SK-N-SH (cell line): ENCODE measurements around the gene C14orf119. TPM values are rescaled to one million over a fixed set of nuclear protein-coding genes. Genes with fewer than 3 reads are reported as not detected.

Experiments used
- CTCF ChIA-PET: fragments of 300-600, 350-600 bp; formaldehyde crosslinking; extraction: SDS; loops from one replicate; lab custom pipeline; 2021; lab: Yijun Ruan, JAX
- POLR2A ChIA-PET: fragments of 350-600 bp; sonication (Branson Sonifier 250); formaldehyde crosslinking; extraction: SDS; loops from one replicate; lab custom pipeline; 2020; ENCODE audit warnings: antibody characterized with exemption, inconsistent platforms; lab: Yijun Ruan, JAX
- DNase-seq: peaks from one replicate; pipeline ENCODE4 v3.0.0; 2012
- H2AFZ ChIP-seq: fragments of 200-600 bp; sonication (generic); 2 replicates; pipeline ENCODE4 v1.8.1; 2016; ENCODE audit warnings: antibody characterized with exemption, mild to moderate bottlenecking, low read depth
- H3F3A ChIP-seq: fragments of 200-600 bp; sonication (generic); replicated peaks from 2 replicates; pipeline ENCODE3; 2016; ENCODE audit warnings: antibody characterized with exemption, mild to moderate bottlenecking; ENCODE audit not compliant: insufficient read depth
- H3K27ac ChIP-seq, 2 experiments: fragments of 200-500 bp in 1 of 2; fragments of 200-600 bp in 1 of 2; sonication (Bioruptor generic) in 1 of 2; sonication (generic), shearing (Covaris generic) in 1 of 2; 2 replicates each; pipeline versions ENCODE4 v1.5.1 to v1.6.1; 2014 to 2016; ENCODE audit warnings: low read depth in 2 of 2, inconsistent platforms in 1 of 2, low read length in 1 of 2, mild to moderate bottlenecking in 1 of 2, mixed read lengths in 1 of 2
- H3K27me3 ChIP-seq: fragments of 200-600 bp; sonication (generic), shearing (Covaris generic); 2 replicates; pipeline ENCODE4 v1.6.1; 2016; ENCODE audit warnings: mixed run types; ENCODE audit not compliant: insufficient read depth
- H3K36me3 ChIP-seq, 2 experiments: fragments of 200-500 bp in 1 of 2; fragments of 200-600 bp in 1 of 2; sonication (Bioruptor generic) in 1 of 2; sonication (generic) in 1 of 2; replicated peaks in 1 of 2; 2 replicates each; pipeline versions ENCODE3 to v1.5.1; 2014 to 2016; ENCODE audit warnings: low read length in 1 of 2, mild to moderate bottlenecking in 1 of 2; ENCODE audit not compliant: insufficient read depth in 2 of 2, control insufficient read depth in 1 of 2
- H3K4me1 ChIP-seq, 2 experiments: fragments of 200-500 bp in 1 of 2; fragments of 200-600 bp in 1 of 2; sonication (Bioruptor generic) in 1 of 2; sonication (generic), shearing (Covaris generic) in 1 of 2; 2 replicates each; pipeline versions ENCODE4 v1.5.1 to v1.6.1; 2014 to 2016; ENCODE audit warnings: low read depth in 1 of 2, low read length in 1 of 2, mixed run types in 1 of 2; ENCODE audit not compliant: insufficient read depth in 2 of 2, control insufficient read depth in 1 of 2
- H3K4me2 ChIP-seq: fragments of 200-600 bp; sonication (generic), shearing (Covaris generic); 2 replicates; pipeline ENCODE4 v1.6.1; 2017; ENCODE audit warnings: mixed run types
- H3K4me3 ChIP-seq, 2 experiments: fragments of 200-500 bp in 1 of 2; fragments of 200-600 bp in 1 of 2; sonication (Bioruptor generic) in 1 of 2; sonication (generic), shearing (Covaris generic) in 1 of 2; 2 replicates each; pipeline versions ENCODE4 v1.5.1 to v1.8.1; 2014 to 2016; ENCODE audit warnings: low read depth in 2 of 2, inconsistent platforms in 1 of 2, low read length in 1 of 2, mild to moderate bottlenecking in 1 of 2, mixed read lengths in 1 of 2, moderate library complexity in 1 of 2
- H3K79me2 ChIP-seq: fragments of 200-600 bp; sonication (generic); 2 replicates; pipeline ENCODE4 v1.8.1; 2017; ENCODE audit warnings: mild to moderate bottlenecking; ENCODE audit not compliant: insufficient read depth
- H3K9ac ChIP-seq: fragments of 200-600 bp; sonication (generic); 2 replicates; pipeline ENCODE4 v1.6.1; 2017; ENCODE audit warnings: mixed run types
- H3K9me2 ChIP-seq: fragments of 200-600 bp; sonication (generic); 2 replicates; pipeline ENCODE4 v1.6.1; 2017; ENCODE audit warnings: mixed run types
- H3K9me3 ChIP-seq: fragments of 200-600 bp; sonication (generic); 2 replicates; pipeline ENCODE4 v1.6.1; 2017; ENCODE audit warnings: mixed run types, mild to moderate bottlenecking, moderate library complexity
- H4K20me1 ChIP-seq: fragments of 200-600 bp; sonication (generic); 2 replicates; pipeline ENCODE4 v1.6.1; 2017; ENCODE audit warnings: mild to moderate bottlenecking, mixed run types; ENCODE audit not compliant: insufficient read depth
- CHD2 ChIP-seq: fragments of 150-350 bp; IDR thresholded peaks from 2 replicates; pipeline ENCODE4 v1.6.1; 2018; ENCODE audit warnings: low read length; ENCODE audit not compliant: partially characterized antibody
- ELF1 ChIP-seq: IDR thresholded peaks from 2 replicates; pipeline ENCODE4 v1.4.0; 2012
- EP300 ChIP-seq, 2 experiments: IDR thresholded peaks; 2 replicates each; pipeline versions ENCODE4 v1.4.0 to v1.6.1; 2012; ENCODE audit warnings: borderline replicate concordance in 1 of 2, low read depth in 1 of 2, low read length in 1 of 2
- EZH2phosphoT487 ChIP-seq: fragments of 200-600 bp; sonication (generic); IDR thresholded peaks from 2 replicates; pipeline ENCODE4 v1.6.1; 2017; ENCODE audit warnings: low read depth, mixed run types, mild to moderate bottlenecking, antibody characterized with exemption, moderate library complexity, borderline replicate concordance
- FOSL2 ChIP-seq: IDR thresholded peaks from 2 replicates; pipeline ENCODE4 v1.4.0; 2012; ENCODE audit warnings: low read depth, mild to moderate bottlenecking, moderate library complexity, borderline replicate concordance
- GABPA ChIP-seq: IDR thresholded peaks from 2 replicates; pipeline ENCODE4 v1.4.0; 2012; ENCODE audit warnings: low read depth, mild to moderate bottlenecking
- GATA2 ChIP-seq: sonication (generic); formaldehyde crosslinking; IDR thresholded peaks from 2 replicates; pipeline ENCODE4 v1.5.0; 2020; ENCODE audit warnings: mild to moderate bottlenecking, missing genetic modification reagents
- IRF3 ChIP-seq: fragments of 150-350 bp; IDR thresholded peaks from 2 replicates; pipeline ENCODE4 v1.6.1; 2016; ENCODE audit warnings: mild to moderate bottlenecking, low read depth, low read length
- JUND ChIP-seq: IDR thresholded peaks from 2 replicates; pipeline ENCODE4 v1.4.0; 2012
- MAX ChIP-seq: IDR thresholded peaks from 2 replicates; pipeline ENCODE4 v1.4.0; 2012; ENCODE audit warnings: low read depth
- MXI1 ChIP-seq: IDR thresholded peaks from 2 replicates; pipeline ENCODE4 v1.6.1; 2012; ENCODE audit warnings: mild to moderate bottlenecking, low read depth, low read length, improper control_type of control experiment
- NFIC ChIP-seq: IDR thresholded peaks from 2 replicates; pipeline ENCODE4 v1.4.0; 2012; ENCODE audit warnings: borderline replicate concordance
- NRF1 ChIP-seq: IDR thresholded peaks from 2 replicates; pipeline ENCODE4 v1.6.1; 2012; ENCODE audit warnings: low read depth, mild to moderate bottlenecking, low read length
- PBX3 ChIP-seq: IDR thresholded peaks from 2 replicates; pipeline ENCODE4; 2012
- RAD21 ChIP-seq: IDR thresholded peaks from 2 replicates; pipeline ENCODE4 v1.6.1; 2012; ENCODE audit warnings: mild to moderate bottlenecking, low read length
- RCOR1 ChIP-seq: fragments of 150-350 bp; IDR thresholded peaks from 2 replicates; pipeline ENCODE4 v1.6.1; 2017; ENCODE audit warnings: antibody characterized with exemption, low read length
- REST ChIP-seq: IDR thresholded peaks from 2 replicates; pipeline ENCODE4 v1.6.1; 2012; ENCODE audit warnings: mild to moderate bottlenecking, low read depth, low read length, moderate library complexity
- RFX5 ChIP-seq: IDR thresholded peaks from 2 replicates; pipeline ENCODE4 v1.6.1; 2012; ENCODE audit warnings: mild to moderate bottlenecking, improper control_type of control experiment, low read length
- RXRA ChIP-seq: IDR thresholded peaks from 2 replicates; pipeline ENCODE4 v1.4.0; 2012; ENCODE audit warnings: low read depth, mild to moderate bottlenecking, borderline replicate concordance
- SMC3 ChIP-seq: IDR thresholded peaks from 2 replicates; pipeline ENCODE4 v1.6.1; 2012; ENCODE audit warnings: low read depth, low read length, improper control_type of control experiment
- TAF1 ChIP-seq: IDR thresholded peaks from 2 replicates; pipeline ENCODE4 v1.6.1; 2012; ENCODE audit warnings: low read depth, mild to moderate bottlenecking, low read length, moderate library complexity, borderline replicate concordance
- TCF12 ChIP-seq: IDR thresholded peaks from 2 replicates; pipeline ENCODE4 v1.4.0; 2012
- TEAD4 ChIP-seq: IDR thresholded peaks from 2 replicates; pipeline ENCODE4 v1.4.0; 2012; ENCODE audit warnings: mild to moderate bottlenecking, borderline replicate concordance; ENCODE audit not compliant: insufficient read depth
- USF2 ChIP-seq: fragments of 150-350 bp; IDR thresholded peaks from 2 replicates; pipeline ENCODE4 v1.6.1; 2017; ENCODE audit warnings: antibody characterized with exemption, low read length, low read depth, borderline replicate concordance
- YY1 ChIP-seq: IDR thresholded peaks from 2 replicates; pipeline ENCODE4 v1.4.0; 2012; ENCODE audit warnings: low read depth, mild to moderate bottlenecking
- WGBS: methylation state at CpG from one replicate; pipeline ENCODE4 v1.1.6; 2017; ENCODE audit warnings: low lambda C conversion rate; 5-methylcytosine and 5-hydroxymethylcytosine counted together
- polyA plus RNA-seq, 3 experiments: library from polyadenylated mRNA; depleted of rRNA; stranded (reverse); fragments of >200 nt; gene quantifications; 2 replicates each; pipeline ENCODE4 v1.2.3, GENCODE V29; 2012
- TF ChIP-seq, protein P1 (sequence below): IDR thresholded peaks from 2 replicates; pipeline ENCODE4 v1.4.0; 2012; ENCODE audit warnings: low read depth, borderline replicate concordance

Gene C14orf119
- polyA plus RNA-seq, 1 of the 3 experiments (the other 2 are of a cell fraction) = 55.2 TPM

- Histone ChIP-seq H3K9ac (peak overlapping the region; percentile 45), H3K4me1 (peaks cover 0 to 14% of the 10 kb centered on the region in 2 experiments; a peak in 3 of 4 replicates), H2AFZ (peak overlapping the region; percentile 50), H3K9me2 (no peaks in the 10 kb centered on the region), H3K27ac (peak overlapping the region in 1 of 2 experiments; percentile 80; a peak in 2 of 4 replicates), H3F3A (peaks cover 3% of the 10 kb centered on the region), H3K4me3 (no peak overlapping the region), H3K36me3 (no peaks in the 10 kb centered on the region), H4K20me1 (no peaks in the 10 kb centered on the region), H3K79me2 (no peaks in the 10 kb centered on the region), H3K4me2 (peak overlapping the region; percentile 74), H3K27me3 (peaks cover 9% of the 10 kb centered on the region; the same call in 1 of the 2 replicates), H3K9me3 (no peaks in the 10 kb centered on the region)
- POLR2A ChIA-PET = no interaction called here
- DNase-seq = peak; percentile 43
- CTCF ChIA-PET = interaction anchor here (0.5 to 19.7 kb wide), 3 partner anchors 9 to 120 kb away, joined by 4 to 495 read pairs (median 4); partner anchors contain the start of gene SLC7A8
- WGBS = 15% methylated on average over 9 of the region's 10 CpGs
- TF ChIP-seq NFIC (0 out of 2 replicates have a peak, but pooled peaks have one; percentile 26), SMC3 (no peak), RAD21 (no peak), ELF1 (peak; percentile 58), REST (0 out of 2 replicates have a peak, but pooled peaks have one; percentile 25), YY1 (no peak), TAF1 (no peak), RFX5 (no peak), IRF3 (no peak), CHD2 (no peak), MXI1 (no peak), EZH2phosphoT487 (no peak), GABPA (no peak), RCOR1 (no peak), JUND (peak; percentile 83), EP300 (IDR thresholded peaks at IDR 0.05; ENCODE audit: borderline replicate concordance in 1 of 2, low read depth in 1 of 2, low read length in 1 of 2) (no peak), GATA2 (no peak), FOSL2 (peak; percentile 86; the same call in 1 of the 2 replicates), TCF12 (peak; percentile 64), USF2 (no peak), MAX (0 out of 2 replicates have a peak, but pooled peaks have one; percentile 41), RXRA (peak; percentile 41; the same call in 1 of the 2 replicates), TEAD4 (0 out of 2 replicates have a peak, but pooled peaks have one; percentile 30), PBX3 (peak; percentile 50; the same call in 1 of the 2 replicates), NRF1 (no peak)
- TF ChIP-seq, protein P1, sequence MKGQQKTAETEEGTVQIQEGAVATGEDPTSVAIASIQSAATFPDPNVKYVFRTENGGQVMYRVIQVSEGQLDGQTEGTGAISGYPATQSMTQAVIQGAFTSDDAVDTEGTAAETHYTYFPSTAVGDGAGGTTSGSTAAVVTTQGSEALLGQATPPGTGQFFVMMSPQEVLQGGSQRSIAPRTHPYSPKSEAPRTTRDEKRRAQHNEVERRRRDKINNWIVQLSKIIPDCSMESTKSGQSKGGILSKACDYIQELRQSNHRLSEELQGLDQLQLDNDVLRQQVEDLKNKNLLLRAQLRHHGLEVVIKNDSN = no peak
Observed at GRCh38 chr14:23115039-23115731, 19.9 kb downstream of the C14orf119 start.
